Endothelial cell of umbilical vein (primary cell): ENCODE data around the gene RTF2.

Source experiments
- CTCF ChIP-seq, 2 donors: IDR thresholded peaks; 1 replicate in 1 of 2; 2 replicates in 1 of 2; pipeline ENCODE4 v1.5.1; 2011; ENCODE audit warnings: low read length in 2 of 2, mild to moderate bottlenecking in 2 of 2, moderate library complexity in 2 of 2, control low read depth in 1 of 2, inconsistent platforms in 1 of 2, low read depth in 1 of 2; ENCODE audit not compliant: insufficient read depth in 1 of 2; ENCODE audit errors: extremely low read depth in 1 of 2
- EZH2 ChIP-seq: IDR thresholded peaks from 2 replicates; pipeline ENCODE4 v1.6.1; 2012; ENCODE audit warnings: borderline replicate concordance, low read depth, mild to moderate bottlenecking, moderate library complexity, low read length, inconsistent platforms; ENCODE audit not compliant: severe bottlenecking
- GATA2 ChIP-seq: IDR thresholded peaks from 2 replicates; pipeline ENCODE4 v1.7.0; 2011; ENCODE audit warnings: low read depth, mild to moderate bottlenecking, moderate library complexity, mixed read lengths, low read length; ENCODE audit not compliant: insufficient read length, insufficient read depth
- JUN ChIP-seq: IDR thresholded peaks from 2 replicates; pipeline ENCODE4 v1.6.1; 2011; ENCODE audit warnings: borderline replicate concordance, low read depth; ENCODE audit not compliant: insufficient read length, insufficient read depth
- MYC ChIP-seq: IDR thresholded peaks from one replicate; pipeline ENCODE4 v1.6.1; 2011; ENCODE audit warnings: mild to moderate bottlenecking, low read depth, low read length
- POLR2A ChIP-seq: IDR thresholded peaks from 2 replicates; pipeline ENCODE4 v1.6.1; 2012; ENCODE audit warnings: low read depth, mild to moderate bottlenecking, control low read depth, low read length
- POLR2AphosphoS5 ChIP-seq: IDR thresholded peaks from 2 replicates; pipeline ENCODE4 v1.6.1; 2012; ENCODE audit warnings: low read depth, mild to moderate bottlenecking, control low read depth, low read length, moderate library complexity; ENCODE audit not compliant: insufficient read depth
- TF ChIP-seq, protein P1 (sequence below): IDR thresholded peaks from 2 replicates; pipeline ENCODE4 v1.6.1; 2011; ENCODE audit not compliant: insufficient read depth, insufficient read length

DNA sequence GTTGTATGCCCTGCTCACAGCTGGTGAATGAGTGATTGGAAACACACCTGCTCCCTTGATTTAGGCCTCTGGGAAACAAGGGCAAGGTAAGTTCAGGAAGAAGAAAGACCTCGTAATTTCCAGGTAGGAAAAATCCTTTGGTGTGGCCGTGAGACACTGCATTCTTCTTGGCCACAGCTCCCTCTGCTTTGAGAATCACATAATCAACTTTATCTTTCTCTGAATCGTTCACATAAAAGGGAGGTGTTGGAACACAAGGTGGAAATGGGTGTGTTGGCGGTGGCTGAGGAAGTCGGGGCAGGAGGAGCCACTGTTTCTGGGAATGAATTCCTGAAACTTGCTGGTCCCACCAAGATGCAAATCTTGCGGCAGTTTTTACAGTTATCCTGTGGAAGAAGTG is 90.5 kb downstream of the RTF2 start:
- TF ChIP-seq JUN, result no peak
- no peak for TF ChIP-seq CTCF (IDR thresholded peaks at IDR 0.05; ENCODE audit: extremely low read depth in 1 of 2, insufficient read depth in 1 of 2, low read depth in 1 of 2, low read length in 2 of 2)
- TF ChIP-seq POLR2A, result no peak
- TF ChIP-seq, protein P1, sequence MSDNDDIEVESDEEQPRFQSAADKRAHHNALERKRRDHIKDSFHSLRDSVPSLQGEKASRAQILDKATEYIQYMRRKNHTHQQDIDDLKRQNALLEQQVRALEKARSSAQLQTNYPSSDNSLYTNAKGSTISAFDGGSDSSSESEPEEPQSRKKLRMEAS, result no peak
- TF ChIP-seq POLR2AphosphoS5, result no peak
- no peak for TF ChIP-seq EZH2
- TF ChIP-seq MYC, result no peak
- no peak for TF ChIP-seq GATA2
